Colonic mucosa (tissue), 4 donors: ENCODE measurements around the gene PLN. TPM values are rescaled to one million over a fixed set of nuclear protein-coding genes. Genes with fewer than 3 reads are reported as not detected.

Experiments
- DNase-seq: peaks from one replicate; pipeline ENCODE4 v3.0.0-alpha.2; 2020
- H3K27ac ChIP-seq: fragments of 200-600 bp; one replicate; pipeline ENCODE4 v1.8.0; 2021
- H3K27me3 ChIP-seq: fragments of 200-600 bp; one replicate; pipeline ENCODE4 v1.8.0; 2021
- H3K36me3 ChIP-seq: fragments of 200-600 bp; one replicate; pipeline ENCODE4 v1.8.0; 2021
- H3K4me1 ChIP-seq: fragments of 200-600 bp; one replicate; pipeline ENCODE4 v1.8.0; 2021; ENCODE audit warnings: mild to moderate bottlenecking
- H3K4me3 ChIP-seq: fragments of 200-600 bp; one replicate; pipeline ENCODE4 v1.8.0; 2021
- H3K9ac ChIP-seq, 2 donors: one replicate each; pipeline ENCODE4 v1.7.0; 2013; ENCODE audit warnings: control low read depth in 2 of 2, low read depth in 2 of 2, low read length in 2 of 2
- H3K9me3 ChIP-seq: fragments of 200-600 bp; one replicate; pipeline ENCODE4 v1.8.0; 2021
- intact Hi-C: fragments of 100-400 bp; cut with DNase I; formaldehyde crosslinking; loops from one replicate; pipeline ENCODE4 v1.14.1; 2022
- total RNA-seq, 2 donors: library from RNA; stranded (reverse); fragmentation: NEBNext Ultra II Directional in 1 of 2; extraction: Animal tissue kit (Norgen Biotek cat#: 25700) in 1 of 2; gene quantifications; one replicate each; pipeline ENCODE4 v1.2.1, GENCODE V29; 2021
- TF ChIP-seq, protein P1 (sequence below): fragments of 200-600 bp; IDR thresholded peaks from one replicate; pipeline ENCODE4 v1.8.0; 2022; ENCODE audit warnings: antibody characterized with exemption, mild to moderate bottlenecking
- donor health status: healthy.
- donor health status: DM: no; HTN: no; CAD: no.
- donor health status: DM: no; HTN: no; CAD: no.

PLN gene
- 10 to 100 TPM in 1 of 2 donors, 1 to 10 TPM in 1; 1.3 to 24.1 TPM for total RNA-seq

DNA sequence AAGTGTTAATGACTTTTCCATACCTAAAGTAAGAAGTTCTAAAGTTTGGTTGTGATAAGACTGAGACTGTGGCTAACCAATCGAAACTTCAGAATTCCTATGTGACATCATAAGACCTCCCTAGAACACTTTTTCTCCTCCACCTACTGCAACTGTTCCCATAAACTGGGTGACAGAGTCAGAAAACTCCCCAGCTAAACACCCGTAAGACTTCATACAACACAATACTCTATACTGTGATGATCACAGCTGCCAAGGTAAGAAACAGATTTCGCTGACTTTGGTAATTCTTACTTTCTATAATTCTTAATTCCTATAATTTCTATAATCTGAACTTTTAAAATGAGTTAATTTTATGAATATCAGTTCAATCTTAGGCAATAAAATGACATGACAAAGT, at the start of gene PLN:
PLN (plus strand) TSS at position 161 of the 400 bp plus-strand sequence. CDS start 10,626 bp downstream, outside the sequence.
- intact Hi-C loops: no loop called here
- H3K4me1 ChIP-seq: no peaks in the 10 kb centered on the region
- no peak within 1 kb of the TSS for H3K27ac ChIP-seq
- H3K36me3 ChIP-seq: no peaks in the 10 kb centered on the region
- no peak within 1 kb of the TSS for H3K4me3 ChIP-seq
- no peaks in the 10 kb centered on the region for H3K27me3 ChIP-seq
- TF ChIP-seq, protein P1, sequence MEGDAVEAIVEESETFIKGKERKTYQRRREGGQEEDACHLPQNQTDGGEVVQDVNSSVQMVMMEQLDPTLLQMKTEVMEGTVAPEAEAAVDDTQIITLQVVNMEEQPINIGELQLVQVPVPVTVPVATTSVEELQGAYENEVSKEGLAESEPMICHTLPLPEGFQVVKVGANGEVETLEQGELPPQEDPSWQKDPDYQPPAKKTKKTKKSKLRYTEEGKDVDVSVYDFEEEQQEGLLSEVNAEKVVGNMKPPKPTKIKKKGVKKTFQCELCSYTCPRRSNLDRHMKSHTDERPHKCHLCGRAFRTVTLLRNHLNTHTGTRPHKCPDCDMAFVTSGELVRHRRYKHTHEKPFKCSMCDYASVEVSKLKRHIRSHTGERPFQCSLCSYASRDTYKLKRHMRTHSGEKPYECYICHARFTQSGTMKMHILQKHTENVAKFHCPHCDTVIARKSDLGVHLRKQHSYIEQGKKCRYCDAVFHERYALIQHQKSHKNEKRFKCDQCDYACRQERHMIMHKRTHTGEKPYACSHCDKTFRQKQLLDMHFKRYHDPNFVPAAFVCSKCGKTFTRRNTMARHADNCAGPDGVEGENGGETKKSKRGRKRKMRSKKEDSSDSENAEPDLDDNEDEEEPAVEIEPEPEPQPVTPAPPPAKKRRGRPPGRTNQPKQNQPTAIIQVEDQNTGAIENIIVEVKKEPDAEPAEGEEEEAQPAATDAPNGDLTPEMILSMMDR: no peak
- DNase-seq: no peak
- no peaks in the 10 kb centered on the region for H3K9me3 ChIP-seq
- H3K9ac ChIP-seq: no peak within 1 kb of the TSS

DNA sequence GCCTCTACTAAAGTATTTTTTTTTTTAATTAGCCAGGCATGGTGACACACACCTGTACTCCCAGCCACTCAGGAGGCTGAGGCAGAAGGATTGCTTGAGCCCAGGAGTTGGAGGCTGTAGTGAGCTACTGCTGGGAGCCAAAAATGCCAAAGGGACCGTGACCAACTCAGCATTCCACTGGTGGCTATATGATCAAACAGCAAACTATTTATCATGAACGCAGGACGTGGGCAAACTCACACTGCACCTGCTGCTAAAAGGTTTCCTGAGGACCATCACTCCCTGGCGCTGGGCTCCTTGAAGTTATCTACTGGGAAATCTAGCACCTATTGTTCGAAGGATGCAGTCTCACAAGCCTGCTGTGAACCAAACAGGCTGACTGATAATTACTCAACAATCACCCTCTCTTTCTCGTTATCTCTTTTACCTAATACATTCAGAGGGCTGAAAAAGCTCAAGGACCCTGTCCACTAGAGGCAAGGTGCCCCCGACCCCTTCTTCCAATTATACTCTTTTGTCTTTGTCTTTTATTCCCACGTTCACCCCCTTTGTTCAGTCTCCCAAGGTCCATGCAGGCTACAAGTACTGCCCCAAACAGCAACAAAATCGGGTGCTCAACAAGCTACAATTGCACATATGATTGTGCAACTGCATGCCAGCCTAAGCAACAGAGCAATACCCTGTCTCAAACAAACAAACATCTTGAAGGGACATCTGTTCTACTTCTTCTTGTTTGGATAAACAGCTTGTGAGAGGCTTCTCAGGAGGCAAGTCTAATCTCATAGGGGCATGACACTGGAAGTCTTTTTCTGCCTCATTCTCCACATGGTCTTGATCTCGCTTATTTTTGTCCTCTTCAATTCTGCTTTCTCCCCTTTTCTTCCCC, 47.7 kb upstream of the PLN start:
- Histone ChIP-seq H3K27me3 (no peaks in the 10 kb centered on the region), H3K9ac (no peak overlapping the region), H3K27ac (no peak overlapping the region), H3K9me3 (no peaks in the 10 kb centered on the region), H3K4me1 (no peaks in the 10 kb centered on the region), H3K4me3 (no peak overlapping the region), H3K36me3 (no peaks in the 10 kb centered on the region)
- intact Hi-C loops: no loop called here
- no peak for DNase-seq
- TF ChIP-seq, protein P1: no peak

DNA sequence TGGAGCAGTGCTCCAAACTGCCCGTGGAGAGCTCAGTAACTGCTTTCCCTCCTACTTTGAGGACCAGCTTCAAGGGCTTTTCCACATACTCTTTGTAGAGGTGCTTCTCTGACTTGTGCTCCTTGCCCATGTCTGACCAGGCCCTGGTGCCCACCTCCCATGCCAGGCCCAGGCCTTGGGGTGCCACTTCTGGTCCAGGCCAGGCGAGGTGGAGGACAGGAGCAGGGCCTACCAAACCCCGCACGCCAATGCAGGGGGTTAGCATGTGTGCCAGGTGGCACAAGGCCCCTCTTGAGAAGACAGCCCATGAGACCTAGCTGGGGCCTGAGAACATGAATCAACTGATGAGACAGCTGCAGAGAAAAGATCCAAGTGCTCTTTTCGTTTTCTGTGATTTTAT, 47.0 kb upstream of the PLN start:
- no peak for DNase-seq
- no peak overlapping the region for H3K9ac ChIP-seq
- no peaks in the 10 kb centered on the region for H3K36me3 ChIP-seq
- no peak overlapping the region for H3K27ac ChIP-seq
- H3K27me3 ChIP-seq: no peaks in the 10 kb centered on the region
- no peak overlapping the region for H3K4me3 ChIP-seq
- intact Hi-C loops: no loop called here
- TF ChIP-seq, protein P1: no peak
- no peaks in the 10 kb centered on the region for H3K9me3 ChIP-seq
- H3K4me1 ChIP-seq: no peaks in the 10 kb centered on the region

DNA sequence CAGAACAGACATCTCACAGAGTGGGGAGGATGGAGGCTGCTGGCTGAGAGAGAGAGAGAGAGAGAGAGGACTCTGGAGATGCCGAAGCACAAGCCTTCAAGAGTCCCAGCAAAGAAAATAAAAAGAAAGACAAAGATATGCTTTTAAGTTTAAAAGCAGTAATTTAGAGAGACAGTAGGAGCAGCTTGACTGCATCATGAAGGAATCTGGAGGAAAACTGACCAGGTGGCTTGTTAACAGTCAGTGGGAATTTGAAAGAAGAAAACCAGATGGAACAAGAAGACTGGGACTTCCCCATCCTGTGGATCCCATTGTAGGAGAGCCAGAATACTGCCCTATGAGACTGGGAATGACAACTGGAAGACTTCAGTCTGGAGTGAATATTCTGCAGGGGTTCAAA, 46.3 kb upstream of the PLN start:
- Histone ChIP-seq H3K27ac (no peak overlapping the region), H3K36me3 (no peaks in the 10 kb centered on the region), H3K4me1 (no peaks in the 10 kb centered on the region), H3K9ac (no peak overlapping the region), H3K9me3 (no peaks in the 10 kb centered on the region), H3K4me3 (no peak overlapping the region), H3K27me3 (no peaks in the 10 kb centered on the region)
- TF ChIP-seq, protein P1: no peak
- intact Hi-C loops: no loop called here
- DNase-seq: no peak

DNA sequence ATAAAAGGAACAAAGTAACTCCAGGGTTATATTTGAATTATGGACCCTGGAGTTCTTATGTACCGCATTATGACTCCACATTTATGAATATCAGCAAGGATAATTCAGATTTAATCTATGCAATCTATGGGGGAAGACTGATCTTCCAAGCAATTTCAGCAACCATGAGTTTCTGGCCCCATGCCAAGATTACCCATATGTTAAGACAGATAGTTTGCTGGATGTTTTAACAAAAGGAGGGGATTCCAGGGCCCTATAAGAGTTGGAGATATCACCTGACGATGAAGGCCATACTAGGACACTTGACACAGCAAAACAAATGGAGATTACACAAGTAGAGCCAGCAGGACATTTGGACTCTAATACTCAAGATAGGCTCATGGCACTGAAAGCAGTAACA, 45.9 kb upstream of the PLN start:
- no peaks in the 10 kb centered on the region for H3K4me1 ChIP-seq
- no peak overlapping the region for H3K4me3 ChIP-seq
- TF ChIP-seq, protein P1: no peak
- no peaks in the 10 kb centered on the region for H3K27me3 ChIP-seq
- H3K36me3 ChIP-seq: no peaks in the 10 kb centered on the region
- H3K9ac ChIP-seq: no peak overlapping the region
- no peak overlapping the region for H3K27ac ChIP-seq
- intact Hi-C loops: no loop called here
- DNase-seq: no peak
- H3K9me3 ChIP-seq: no peaks in the 10 kb centered on the region
